HG02571 (cell line): ENCODE measurements around the gene AVPR1B.
"Not testable (repeated sequence)": the region's sequence is repeated elsewhere in the genome, so short reads cannot be mapped to it uniquely, and the experiment has no call there.

Experiments
- ATAC-seq: cut with Tn5 transposase; IDR thresholded peaks from one replicate; pipeline ENCODE4 v1.9.1; 2021; ENCODE audit warnings: mild to moderate bottlenecking, moderate library complexity; ENCODE audit not compliant: unreplicated experiment

The AVPR1B gene

DNA sequence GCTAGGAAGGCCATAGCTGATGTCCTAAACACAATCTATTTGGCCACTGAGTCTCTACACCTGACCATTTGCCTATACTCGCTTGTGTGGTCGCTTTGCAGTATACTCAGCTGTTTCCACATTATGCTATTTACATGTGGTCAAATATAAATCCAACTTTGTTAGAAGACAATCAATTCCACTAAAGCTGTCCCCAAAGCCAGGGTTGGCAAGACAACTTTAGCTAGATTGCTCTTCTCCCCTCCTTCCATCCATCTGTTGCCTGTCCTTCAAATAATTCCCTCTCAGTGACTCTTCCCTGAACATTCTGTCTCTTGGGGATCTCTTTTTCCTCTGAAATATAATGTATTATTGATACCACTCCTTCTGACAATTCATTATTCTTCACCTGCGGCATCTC, 30.1 kb downstream of the AVPR1B start:
- no peak for ATAC-seq

DNA sequence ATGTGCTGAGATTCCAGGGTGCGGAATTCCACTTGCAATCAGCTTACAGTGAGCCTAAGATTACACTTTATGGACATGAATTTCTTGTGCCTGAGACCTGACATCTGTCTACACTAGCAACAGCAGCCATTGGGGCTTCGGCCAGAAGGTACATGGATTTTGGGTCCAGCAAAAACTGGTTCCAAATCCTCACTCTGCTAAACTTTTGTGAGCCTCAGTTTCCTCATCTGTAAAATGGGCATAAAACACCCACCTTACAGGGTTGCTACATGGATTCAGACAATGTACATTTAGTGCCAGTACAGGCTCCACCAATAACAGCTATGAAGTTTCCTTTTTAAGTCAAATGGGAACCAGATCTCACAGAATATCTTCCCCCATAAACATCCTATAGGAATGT, 33.4 kb downstream of the AVPR1B start:
- ATAC-seq = no peak

DNA sequence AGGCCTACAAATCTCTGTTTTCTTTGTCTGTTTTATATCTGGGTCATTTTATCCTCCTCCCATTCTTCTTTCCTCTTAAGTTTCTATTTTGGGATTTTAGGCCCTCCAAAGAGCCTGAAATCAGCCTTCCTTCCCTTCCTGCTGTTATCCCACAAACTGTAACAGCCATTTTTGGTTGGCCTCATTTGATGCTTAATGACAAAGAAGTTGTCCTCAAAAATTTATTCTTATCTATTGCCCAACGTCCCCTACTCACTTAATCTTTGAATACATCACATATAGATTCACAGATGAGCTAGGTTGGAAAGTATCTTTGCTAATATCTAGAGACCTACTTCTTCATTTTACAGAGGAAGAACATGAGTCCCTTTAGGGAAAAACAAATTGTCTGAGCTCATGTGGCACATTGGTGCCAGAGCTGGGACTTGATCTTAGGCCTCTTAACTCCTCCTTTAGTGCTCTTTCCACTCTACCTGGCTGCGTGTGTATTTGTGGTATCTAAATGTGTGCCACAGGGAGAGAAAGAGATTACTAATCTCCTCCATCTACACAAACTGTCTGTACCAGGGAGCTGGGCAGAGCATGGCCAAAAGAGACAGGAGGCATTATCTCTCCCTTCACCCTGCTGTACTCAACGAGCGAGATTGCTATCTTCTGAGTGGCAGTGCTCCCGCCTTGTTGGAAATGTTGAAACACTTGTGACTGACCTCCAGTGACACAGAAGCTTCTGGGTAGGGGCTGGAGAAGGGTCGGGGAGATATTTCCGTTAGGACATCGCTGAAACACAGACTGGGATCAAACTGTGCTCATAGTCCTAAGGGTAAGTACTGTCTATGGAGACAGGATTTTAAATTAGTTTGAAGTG, 34.1 kb downstream of the AVPR1B start:
- ATAC-seq = no peak

DNA sequence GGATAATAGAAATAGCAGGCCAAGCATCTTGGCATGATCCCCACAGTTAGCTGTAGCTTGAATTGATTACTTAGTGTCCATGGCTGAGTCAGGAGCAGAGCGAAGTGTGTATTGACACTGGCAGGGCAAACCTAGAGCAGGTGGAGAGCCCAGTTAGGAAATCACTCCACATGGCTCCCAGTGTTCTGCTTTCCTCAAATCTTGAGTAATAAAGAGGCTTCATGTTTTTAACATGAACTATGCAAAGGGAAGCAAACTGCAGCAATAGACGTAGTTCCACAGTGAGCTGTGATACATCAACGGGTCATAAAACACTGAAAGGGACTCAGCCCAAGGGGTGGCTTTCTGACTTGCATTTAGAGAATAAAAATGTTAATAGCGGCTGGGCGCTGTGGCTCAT, 35.3 kb downstream of the AVPR1B start:
- ATAC-seq = no peak

DNA sequence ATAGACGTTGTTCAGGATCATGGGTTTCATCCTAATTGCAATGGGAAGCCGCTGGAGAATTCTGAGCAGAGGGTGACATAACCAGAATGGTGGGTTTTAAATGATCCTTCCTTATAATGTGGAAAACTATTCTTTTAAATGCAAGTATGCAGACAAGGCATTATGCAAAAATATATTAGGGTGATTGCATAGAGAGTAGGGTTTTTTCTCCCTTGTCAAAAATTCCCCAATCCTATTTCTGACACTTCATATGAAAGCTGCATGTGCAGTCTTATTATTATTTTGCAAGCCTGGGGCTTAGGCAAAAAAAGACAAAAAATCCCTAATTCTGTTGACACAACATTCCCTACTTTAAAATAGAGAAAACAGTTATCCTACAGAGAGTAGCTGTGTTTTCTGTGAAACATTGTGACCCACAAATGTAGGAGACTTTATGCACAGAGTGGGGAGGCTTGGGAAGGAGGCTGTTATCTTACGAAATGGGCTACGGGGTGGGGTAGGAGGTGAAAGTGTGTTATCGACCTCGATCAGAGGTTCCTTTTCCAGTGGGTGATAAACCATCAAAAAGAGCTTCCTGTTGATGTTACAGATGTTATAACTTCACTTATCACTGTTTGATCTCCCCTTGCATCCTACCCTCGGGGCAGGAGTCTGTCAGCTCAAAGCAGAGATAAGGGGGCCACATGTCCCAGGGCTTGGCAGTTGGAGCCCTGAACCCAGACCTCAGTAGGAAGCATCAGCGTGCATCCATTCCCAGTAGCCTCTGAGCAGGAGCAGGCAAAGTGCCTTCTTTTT, 37.0 kb downstream of the AVPR1B start:
- ATAC-seq = no peak

DNA sequence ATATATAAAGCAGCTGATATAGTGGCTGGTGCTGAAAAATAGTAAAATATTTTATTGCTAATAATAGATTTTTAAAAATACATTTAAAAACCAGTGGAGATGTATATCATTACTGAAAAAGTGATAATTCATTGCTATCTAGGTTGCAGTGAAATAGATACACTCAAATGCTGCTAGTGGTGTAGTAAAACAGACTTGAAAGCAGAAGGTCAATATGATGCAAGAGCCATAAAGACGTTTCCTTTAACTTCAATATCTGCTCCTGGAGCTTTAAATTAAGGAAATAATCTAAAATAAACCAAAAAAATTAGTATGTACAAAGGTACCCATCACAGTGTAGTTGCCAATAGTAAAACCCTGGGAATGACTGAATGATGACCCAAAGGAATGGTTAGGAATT, 38.1 kb downstream of the AVPR1B start:
- ATAC-seq = no peak

DNA sequence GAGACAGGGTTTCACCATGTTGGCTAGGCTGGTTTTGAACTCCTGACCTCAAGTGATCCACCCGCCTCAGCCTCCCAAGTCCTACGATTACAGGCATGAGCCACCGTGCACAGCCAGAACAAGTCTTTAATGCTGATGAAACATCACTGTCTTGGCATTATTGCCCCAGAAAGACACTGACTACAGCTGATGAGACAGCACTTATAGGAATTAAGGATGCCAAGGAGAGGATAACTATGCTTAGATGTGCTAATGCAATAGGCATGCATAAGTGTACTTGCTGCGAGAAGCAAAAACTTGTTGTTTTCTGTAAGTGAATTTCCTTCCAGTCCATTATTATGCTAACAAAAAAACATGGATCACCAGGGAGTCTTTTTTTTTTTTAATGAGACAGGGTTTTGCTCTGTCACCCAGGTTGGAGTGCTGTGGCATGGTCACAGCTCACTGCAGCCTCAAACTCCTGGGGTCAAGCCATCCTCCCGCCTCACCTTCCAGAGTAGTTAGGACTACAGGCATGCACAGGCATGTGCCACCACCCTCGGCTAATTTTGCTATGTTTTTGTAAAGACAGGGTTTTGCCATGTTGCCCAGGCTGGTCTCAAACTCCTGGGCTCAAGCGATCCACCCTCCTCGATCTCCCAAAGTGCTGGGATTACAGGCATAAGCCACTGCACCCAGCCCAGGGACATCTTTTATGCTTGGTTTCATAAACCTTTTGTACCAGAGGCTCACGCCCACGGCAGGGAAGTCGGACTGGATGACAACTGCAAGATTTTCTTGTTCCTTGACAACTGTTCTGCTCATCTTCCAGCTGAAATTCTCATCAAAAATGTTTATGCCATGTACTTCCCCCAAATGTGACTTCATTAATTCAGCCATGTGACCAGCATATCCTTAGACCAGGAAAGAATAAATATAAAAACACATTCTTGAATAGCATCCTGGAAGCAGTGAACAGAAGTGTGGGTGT, 41.1 kb downstream of the AVPR1B start:
- no peak for ATAC-seq

DNA sequence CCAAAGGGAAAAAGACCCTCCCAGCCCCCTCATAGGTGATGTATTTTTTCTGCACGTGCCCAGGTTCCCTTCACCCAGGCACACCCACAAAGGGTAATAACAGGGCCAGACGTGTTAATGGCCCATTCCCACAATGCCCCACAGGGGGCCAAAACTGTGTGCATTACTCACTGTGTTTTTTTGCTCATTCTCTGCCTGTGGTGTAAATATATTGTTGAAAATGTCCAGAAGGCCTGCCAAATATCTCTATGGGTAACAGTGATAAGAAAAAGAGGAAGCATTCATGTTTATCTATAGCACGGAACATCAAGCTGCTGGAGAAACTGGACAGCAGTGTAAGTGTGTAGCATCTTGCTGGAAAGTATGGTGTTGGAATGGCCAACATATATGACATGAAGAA, 42.3 kb downstream of the AVPR1B start:
- ATAC-seq = no peak

DNA sequence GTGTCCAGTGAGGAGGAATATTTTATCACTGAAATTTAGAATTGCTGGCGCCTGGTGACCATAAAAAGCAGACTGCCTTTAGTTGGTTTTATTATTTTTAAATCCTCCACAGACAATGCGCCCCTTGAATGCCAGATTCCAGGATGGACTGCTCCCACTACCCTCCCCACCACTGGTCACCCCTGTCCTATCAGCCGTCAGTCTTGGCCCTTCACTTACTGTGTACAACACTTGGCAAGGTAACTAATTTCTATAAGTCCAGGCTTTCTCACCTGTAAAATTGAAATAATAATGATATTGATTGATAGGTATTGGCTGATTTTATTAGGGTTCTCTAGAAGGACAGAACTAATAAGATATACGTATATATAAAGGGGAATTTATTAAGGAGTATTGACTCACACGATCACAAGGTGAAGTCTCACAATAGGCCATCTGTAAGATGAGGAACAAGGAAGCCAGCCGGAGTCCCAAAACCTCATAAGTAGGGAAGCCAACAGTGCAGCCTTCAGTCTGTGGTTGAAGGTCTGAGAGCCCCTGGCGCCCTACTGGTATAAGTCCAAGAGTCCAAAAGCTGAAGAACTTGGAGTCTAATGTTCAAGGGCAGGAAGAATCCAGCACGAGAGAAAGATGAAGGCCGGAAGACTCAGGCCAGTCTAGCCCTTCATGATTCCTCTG, 46.4 kb downstream of the AVPR1B start:
- no peak for ATAC-seq

DNA sequence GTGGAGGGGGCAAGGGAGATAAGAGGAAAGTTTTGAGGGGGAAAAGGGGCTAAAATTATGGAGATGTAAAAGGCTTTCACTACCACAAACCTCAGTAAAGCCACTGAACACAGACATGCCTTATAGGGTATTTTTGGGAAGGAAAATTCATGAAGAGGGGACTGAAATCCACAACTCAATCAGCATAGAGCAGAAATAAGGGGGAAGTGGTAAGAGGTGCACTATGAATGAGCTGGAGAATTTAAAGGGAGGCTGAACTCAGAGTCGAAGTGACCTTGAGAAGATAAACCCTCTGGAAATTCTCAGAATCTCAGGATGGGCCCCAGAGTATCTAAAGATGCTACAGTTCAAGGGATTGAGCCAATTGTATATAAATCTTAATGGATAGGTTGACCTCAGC, 48.9 kb downstream of the AVPR1B start:
- ATAC-seq = no peak

DNA sequence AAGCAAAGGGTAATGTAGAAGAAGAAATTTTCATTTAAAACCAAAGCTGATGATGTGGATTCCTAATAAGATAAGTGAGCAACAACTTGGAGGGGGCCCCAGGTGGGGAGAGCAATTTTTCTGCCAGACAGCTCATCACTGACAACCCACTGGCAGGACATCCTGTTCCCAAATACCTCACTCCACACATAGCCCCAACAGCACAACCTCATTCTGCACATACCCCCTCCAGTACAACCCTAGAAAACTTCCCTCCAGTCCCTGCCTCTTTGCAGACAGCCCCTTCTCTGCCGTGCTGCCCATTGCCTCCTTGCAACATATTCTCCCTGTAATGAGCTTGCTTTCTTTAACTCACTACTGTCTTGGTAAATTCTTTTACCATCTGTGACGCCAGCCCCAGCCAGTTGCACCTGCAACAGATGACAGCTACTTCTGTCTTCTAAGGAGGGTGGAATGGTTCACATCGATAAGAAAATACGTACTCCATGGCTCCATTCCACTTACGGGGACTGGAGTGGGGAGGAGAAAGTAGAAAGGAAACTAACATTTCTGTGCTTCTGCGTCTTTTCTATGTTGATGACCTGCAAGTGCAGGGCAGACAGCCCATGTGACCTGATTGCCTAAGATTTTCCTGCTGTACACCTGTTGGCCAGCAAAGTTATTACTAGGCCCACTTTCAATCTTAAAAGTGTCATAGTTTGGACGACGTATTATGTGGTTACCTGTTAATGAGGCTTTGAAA, 49.5 kb downstream of the AVPR1B start:
- ATAC-seq = no peak

DNA sequence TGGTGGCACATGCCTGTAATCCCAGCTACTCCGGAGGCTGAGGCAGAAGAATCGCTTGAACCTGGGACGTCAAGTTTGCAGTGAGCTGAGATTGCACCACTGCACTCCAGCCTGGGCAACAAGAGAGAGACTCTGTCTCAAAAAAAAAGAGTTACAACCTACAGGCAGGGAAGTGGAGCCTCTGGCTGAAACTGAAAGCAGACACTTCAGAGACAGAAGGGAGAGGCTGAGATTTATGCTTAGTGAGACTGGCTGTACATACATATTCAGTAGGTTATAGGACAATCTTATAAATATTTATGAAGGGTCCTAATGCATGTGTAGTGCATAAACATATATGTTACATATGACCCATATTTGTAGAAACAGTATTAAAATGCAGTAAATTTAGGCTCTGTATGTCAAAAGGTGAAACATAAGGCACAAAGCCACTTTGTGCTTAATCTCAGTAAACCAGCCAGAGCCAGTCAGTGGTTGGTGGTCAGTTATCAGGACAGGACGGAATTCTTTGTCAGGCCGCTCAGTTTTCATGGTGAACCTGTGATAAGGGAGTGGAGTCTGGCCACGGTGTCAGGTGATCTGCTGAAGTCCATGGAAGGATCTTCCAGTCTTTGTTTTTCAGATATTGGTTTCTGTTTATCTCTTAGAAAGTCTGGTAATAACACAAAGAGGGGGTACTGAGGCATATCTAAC, 50.6 kb downstream of the AVPR1B start:
- peak; percentile 79 for ATAC-seq

DNA sequence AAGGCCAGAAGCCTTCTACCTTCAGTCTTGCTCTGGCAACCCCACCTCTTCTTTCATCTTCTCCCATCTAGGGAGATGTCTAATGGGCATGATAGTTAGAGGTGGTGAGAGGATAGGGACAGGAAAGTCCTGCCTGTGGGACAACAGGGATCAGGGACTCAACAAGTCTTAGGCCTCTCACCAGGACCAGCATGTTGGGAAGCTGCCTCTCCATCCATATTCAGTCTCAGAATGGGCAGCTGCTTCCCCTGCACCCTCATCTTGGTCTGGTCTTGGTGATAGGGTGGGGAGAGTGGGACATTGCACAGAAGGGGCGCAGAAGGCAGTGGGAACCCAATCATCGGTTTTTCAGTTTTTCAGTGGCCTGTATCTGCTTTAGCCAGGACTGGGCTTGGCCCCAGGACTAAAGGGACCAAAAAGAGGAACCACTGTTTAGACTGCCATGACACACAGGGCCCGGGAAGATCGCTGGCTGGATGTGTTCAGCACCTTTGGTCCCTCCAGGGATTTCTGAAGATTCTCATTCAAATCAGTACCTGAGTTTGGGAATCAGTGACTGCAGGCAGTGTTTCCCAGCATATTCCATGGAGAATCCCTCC, 51.5 kb downstream of the AVPR1B start:
- no peak for ATAC-seq

DNA sequence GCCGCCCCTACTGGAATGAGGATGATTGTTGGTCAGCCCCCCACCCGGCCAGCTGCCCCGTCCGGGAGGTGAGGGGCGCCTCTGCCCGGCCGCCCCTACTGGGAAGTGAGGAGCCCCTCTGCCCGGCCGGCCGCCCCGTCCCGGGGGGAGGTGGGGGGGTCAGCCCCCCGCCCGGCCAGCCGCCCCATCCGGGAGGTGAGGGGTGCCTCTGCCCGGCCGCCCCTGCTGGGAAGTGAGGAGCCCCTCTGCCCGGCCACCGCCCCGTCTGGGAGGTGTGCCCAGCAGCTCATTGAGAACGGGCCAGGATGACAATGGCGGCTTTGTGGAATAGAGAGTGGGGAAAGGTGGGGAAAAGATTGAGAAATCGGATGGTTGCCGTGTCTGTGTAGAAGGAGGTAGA, 52.7 kb downstream of the AVPR1B start:
- not testable (repeated sequence) for ATAC-seq

DNA sequence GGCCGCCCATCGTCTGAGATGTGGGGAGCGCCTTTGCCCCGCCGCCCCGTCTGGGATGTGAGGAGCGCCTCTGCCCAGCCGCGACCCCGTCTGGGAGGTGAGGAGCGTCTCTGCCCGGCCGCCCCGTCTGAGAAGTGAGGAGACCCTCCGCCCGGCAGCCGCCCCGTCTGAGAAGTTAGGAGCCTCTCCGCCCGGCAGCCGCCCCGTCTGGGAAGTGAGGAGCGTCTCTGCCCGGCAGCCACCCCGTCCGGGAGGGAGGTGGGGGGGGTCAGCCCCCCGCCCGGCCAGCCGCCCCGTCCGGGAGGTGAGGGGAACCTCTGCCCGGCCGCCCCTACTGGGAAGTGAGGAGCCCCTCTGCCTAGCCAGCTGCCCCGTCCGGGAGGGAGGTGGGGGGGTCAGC, 53.2 kb downstream of the AVPR1B start:
- ATAC-seq = not testable (repeated sequence)

DNA sequence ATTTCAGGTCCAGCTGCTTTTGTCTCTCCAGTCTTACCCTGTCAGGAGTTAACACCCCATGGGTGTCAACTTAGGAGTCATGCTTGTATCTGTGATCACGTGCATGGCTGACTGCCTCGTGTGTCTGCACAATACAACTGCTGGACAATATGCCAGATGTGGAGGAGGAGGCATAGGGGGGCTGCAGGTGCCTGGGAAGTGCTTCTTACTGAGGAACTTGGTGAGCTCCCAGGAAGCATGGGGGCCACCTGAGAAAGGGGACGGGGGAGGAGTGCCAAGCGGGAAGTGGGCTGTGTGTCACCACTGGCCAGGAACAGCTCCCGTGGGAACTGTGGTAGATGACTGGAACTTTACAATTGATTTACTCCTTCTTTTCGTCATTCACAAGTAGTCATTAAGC, 54.7 kb downstream of the AVPR1B start:
- no peak for ATAC-seq

DNA sequence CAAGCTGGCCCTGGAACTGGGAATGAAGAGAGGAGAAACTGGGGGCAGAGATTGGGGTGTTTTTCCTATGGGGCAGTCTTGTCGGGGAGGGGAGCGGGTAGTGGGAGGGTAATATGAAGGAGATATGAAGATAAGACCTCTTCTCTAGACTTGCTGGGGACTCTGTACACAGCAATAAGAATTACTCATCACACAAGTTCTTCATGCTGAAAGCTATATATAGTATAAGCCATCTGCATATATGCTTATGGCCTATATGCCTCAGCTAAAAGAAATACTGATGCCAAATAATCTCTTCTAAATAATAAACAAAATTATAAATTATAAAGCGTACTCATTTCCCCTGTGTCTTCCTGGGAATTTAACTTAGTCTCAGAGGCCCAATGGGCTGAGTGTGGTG, 56.3 kb downstream of the AVPR1B start:
- no peak for ATAC-seq
